CD14-positive monocyte (primary cell): ENCODE results near the gene ZNF608. TPM values are rescaled to one million over a fixed set of nuclear protein-coding genes. Genes with fewer than 3 reads are reported as not detected.
A peak's percentile ranks its signal among the peaks of the same experiment; 100 is the strongest.

Experiments used
- DNase-seq, 3 donors: peaks; one replicate each; pipeline ENCODE4 v3.0.0-alpha.2; 2011 to 2022
- H2AFZ ChIP-seq: 2 replicates; pipeline ENCODE4 v1.6.0; 2012; ENCODE audit warnings: mild to moderate bottlenecking, low read depth, low read length, inconsistent platforms; ENCODE audit not compliant: insufficient read depth, poor library complexity, severe bottlenecking
- H3K27ac ChIP-seq, 2 donors: 1 replicate in 1 of 2; 2 replicates in 1 of 2; pipeline ENCODE4 v1.5.1; 2012 to 2013; ENCODE audit warnings: low read length in 2 of 2, control low read depth in 1 of 2, inconsistent platforms in 1 of 2, low read depth in 1 of 2, mild to moderate bottlenecking in 1 of 2
- H3K27me3 ChIP-seq, 2 donors: one replicate each; pipeline versions ENCODE4 v1.6.0 to v1.6.1; 2011 to 2013; ENCODE audit warnings: low read length in 2 of 2; ENCODE audit not compliant: control insufficient read depth in 2 of 2, insufficient read depth in 2 of 2
- H3K36me3 ChIP-seq, 2 donors: replicated peaks in 1 of 2; 1 replicate in 1 of 2; 2 replicates in 1 of 2; pipeline versions ENCODE4 v1.5.1 to v1.6.1; 2012 to 2013; ENCODE audit warnings: low read length in 2 of 2, control low read depth in 1 of 2, inconsistent platforms in 1 of 2, mild to moderate bottlenecking in 1 of 2; ENCODE audit not compliant: insufficient read depth in 2 of 2, control insufficient read depth in 1 of 2
- H3K4me1 ChIP-seq, 2 donors: 1 replicate in 1 of 2; 2 replicates in 1 of 2; pipeline versions ENCODE4 v1.5.1 to v1.6.1; 2012 to 2013; ENCODE audit warnings: low read length in 2 of 2, control low read depth in 1 of 2, inconsistent platforms in 1 of 2, mild to moderate bottlenecking in 1 of 2, moderate library complexity in 1 of 2; ENCODE audit not compliant: insufficient read depth in 2 of 2, control insufficient read depth in 1 of 2
- H3K4me2 ChIP-seq: replicated peaks from 2 replicates; pipeline ENCODE3; 2012; ENCODE audit warnings: low read length, moderate library complexity, mild to moderate bottlenecking; ENCODE audit not compliant: poor library complexity, severe bottlenecking; ENCODE audit errors: extremely low read depth
- H3K4me3 ChIP-seq, 3 experiments: fragments of 200-600 bp in 1 of 3; sonication (generic) in 1 of 3; replicated peaks in 1 of 3; 1 replicate in 2 of 3; 2 replicates in 1 of 3; pipeline ENCODE4 v1.5.1; 2011 to 2013; ENCODE audit warnings: low read length in 3 of 3, mild to moderate bottlenecking in 3 of 3, control low read depth in 2 of 3, low read depth in 2 of 3, inconsistent platforms in 1 of 3, moderate library complexity in 1 of 3
- H3K79me2 ChIP-seq: 2 replicates; pipeline ENCODE4 v1.6.0; 2012; ENCODE audit warnings: mild to moderate bottlenecking, control low read depth, inconsistent platforms, low read length, moderate library complexity; ENCODE audit not compliant: insufficient read depth
- H3K9ac ChIP-seq: 2 replicates; pipeline ENCODE4 v1.6.0; 2017; ENCODE audit warnings: low read length, mild to moderate bottlenecking; ENCODE audit not compliant: insufficient read depth, poor library complexity, severe bottlenecking
- H3K9me3 ChIP-seq, 2 donors: replicated peaks in 1 of 2; 1 replicate in 1 of 2; 2 replicates in 1 of 2; pipeline versions ENCODE4 v1.5.1 to v1.6.1; 2012 to 2013; ENCODE audit warnings: low read length in 2 of 2, control low read depth in 1 of 2; ENCODE audit not compliant: control insufficient read depth in 1 of 2, insufficient read depth in 1 of 2
- H4K20me1 ChIP-seq: 2 replicates; pipeline ENCODE4 v1.6.0; 2012; ENCODE audit warnings: mild to moderate bottlenecking, low read length, control low read depth, moderate library complexity; ENCODE audit not compliant: insufficient read depth
- H3K27ac Mint-ChIP-seq, 7 donors: one replicate each; pipeline ENCODE4 v1.8.0; 2020; ENCODE audit warnings: mild to moderate bottlenecking in 7 of 7, mixed read lengths in 7 of 7, moderate library complexity in 6 of 7, inconsistent platforms in 2 of 7
- H3K27me3 Mint-ChIP-seq, 3 donors: one replicate each; pipeline ENCODE4 v1.8.0; 2021 to 2022; ENCODE audit warnings: low read depth in 3 of 3, mild to moderate bottlenecking in 3 of 3, mixed read lengths in 3 of 3, moderate library complexity in 3 of 3, inconsistent platforms in 1 of 3
- H3K36me3 Mint-ChIP-seq, 2 donors: one replicate each; pipeline ENCODE4 v1.8.0; 2020; ENCODE audit warnings: mixed read lengths in 2 of 2, inconsistent platforms in 1 of 2, mild to moderate bottlenecking in 1 of 2
- H3K4me1 Mint-ChIP-seq: one replicate; pipeline ENCODE4 v1.8.0; 2020; ENCODE audit warnings: mild to moderate bottlenecking, mixed read lengths
- H3K4me3 Mint-ChIP-seq, 2 donors: one replicate each; pipeline ENCODE4 v1.8.0; 2020; ENCODE audit warnings: mild to moderate bottlenecking in 2 of 2, mixed read lengths in 2 of 2, moderate library complexity in 1 of 2
- H3K9me3 Mint-ChIP-seq, 7 donors: one replicate each; pipeline ENCODE4 v1.8.0; 2020 to 2022; ENCODE audit warnings: mixed read lengths in 7 of 7, mild to moderate bottlenecking in 6 of 7, moderate library complexity in 6 of 7, inconsistent platforms in 2 of 7
- WGBS: methylation state at CpG from one replicate; pipeline ENCODE4 v1.1.5; 2013; ENCODE audit warnings: missing lambda C conversion rate; ENCODE audit not compliant: insufficient coverage; 5-methylcytosine and 5-hydroxymethylcytosine counted together
- intact Hi-C, 2 donors: fragments of 100-400 bp; cut with micrococcal nuclease; formaldehyde crosslinking; loops; one replicate each; pipeline versions ENCODE4 v1.15.0 to v1.15.1; 2023
- polyA plus RNA-seq, 3 donors: library from polyadenylated mRNA; depleted of rRNA in 1 of 3; unstranded in 2 of 3; stranded (reverse) in 1 of 3; fragments of 300-500 nt in 2 of 3; fragments of >200 nt in 1 of 3; fragmentation: Illumina TruSeq in 2 of 3; gene quantifications; 1 replicate in 2 of 3; 2 replicates in 1 of 3; pipeline ENCODE4 v1.2.3, GENCODE V29; 2012 to 2021
- TF ChIP-seq, protein P1 (sequence below): fragments of 200-600 bp; IDR thresholded peaks from one replicate; pipeline ENCODE4 v1.8.0; 2022; ENCODE audit warnings: antibody characterized with exemption, mild to moderate bottlenecking

The ZNF608 gene
- polyA plus RNA-seq, 3 donors: 0.05 TPM; not detected in 2

- H3K27ac Mint-ChIP-seq: no peak overlapping the region
- no peak overlapping the region for H3K4me2 ChIP-seq
- peaks cover 8 to 13% (median 9%) of the 10 kb centered on the region in 3 donors for H3K27me3 Mint-ChIP-seq
- WGBS: 100% methylated on average over 1 of the region's 1 CpG
- no peaks in the 10 kb centered on the region for H3K36me3 Mint-ChIP-seq
- H3K4me3 ChIP-seq: no peak overlapping the region
- no peaks in the 10 kb centered on the region for H3K36me3 ChIP-seq
- intact Hi-C loops: no loop called here
- H2AFZ ChIP-seq: no peak overlapping the region
- peaks cover 9% of the 10 kb centered on the region for H3K4me1 Mint-ChIP-seq
- no peak overlapping the region for H3K4me3 Mint-ChIP-seq
- no peak overlapping the region for H3K9ac ChIP-seq
- H3K9me3 Mint-ChIP-seq: no peaks in the 10 kb centered on the region
- no peaks in the 10 kb centered on the region for H4K20me1 ChIP-seq
- TF ChIP-seq, protein P1, sequence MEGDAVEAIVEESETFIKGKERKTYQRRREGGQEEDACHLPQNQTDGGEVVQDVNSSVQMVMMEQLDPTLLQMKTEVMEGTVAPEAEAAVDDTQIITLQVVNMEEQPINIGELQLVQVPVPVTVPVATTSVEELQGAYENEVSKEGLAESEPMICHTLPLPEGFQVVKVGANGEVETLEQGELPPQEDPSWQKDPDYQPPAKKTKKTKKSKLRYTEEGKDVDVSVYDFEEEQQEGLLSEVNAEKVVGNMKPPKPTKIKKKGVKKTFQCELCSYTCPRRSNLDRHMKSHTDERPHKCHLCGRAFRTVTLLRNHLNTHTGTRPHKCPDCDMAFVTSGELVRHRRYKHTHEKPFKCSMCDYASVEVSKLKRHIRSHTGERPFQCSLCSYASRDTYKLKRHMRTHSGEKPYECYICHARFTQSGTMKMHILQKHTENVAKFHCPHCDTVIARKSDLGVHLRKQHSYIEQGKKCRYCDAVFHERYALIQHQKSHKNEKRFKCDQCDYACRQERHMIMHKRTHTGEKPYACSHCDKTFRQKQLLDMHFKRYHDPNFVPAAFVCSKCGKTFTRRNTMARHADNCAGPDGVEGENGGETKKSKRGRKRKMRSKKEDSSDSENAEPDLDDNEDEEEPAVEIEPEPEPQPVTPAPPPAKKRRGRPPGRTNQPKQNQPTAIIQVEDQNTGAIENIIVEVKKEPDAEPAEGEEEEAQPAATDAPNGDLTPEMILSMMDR: no peak
- no peaks in the 10 kb centered on the region for H3K9me3 ChIP-seq
- no peaks in the 10 kb centered on the region for H3K79me2 ChIP-seq
- no peak overlapping the region for H3K27ac ChIP-seq
- peaks cover 3 to 9% of the 10 kb centered on the region in 2 donors for H3K4me1 ChIP-seq
- no peak for DNase-seq
- peaks cover 0 to 8% of the 10 kb centered on the region in 2 donors for H3K27me3 ChIP-seq
Observed at GRCh38 chr5:124737651-124738050, 8.8 kb downstream of the ZNF608 start.

- Histone ChIP-seq H3K9me3 (no peaks in the 10 kb centered on the region), H3K27me3 (peaks cover 0 to 6% of the 10 kb centered on the region in 2 donors), H3K4me3 (no peak overlapping the region), H2AFZ (no peak overlapping the region), H3K4me1 (peaks cover 3 to 9% of the 10 kb centered on the region in 2 donors), H3K9ac (no peak overlapping the region), H3K27ac (no peak overlapping the region), H4K20me1 (no peaks in the 10 kb centered on the region), H3K36me3 (no peaks in the 10 kb centered on the region), H3K4me2 (no peak overlapping the region), H3K79me2 (no peaks in the 10 kb centered on the region)
- intact Hi-C loops: no loop called here
- H3K36me3 Mint-ChIP-seq: no peaks in the 10 kb centered on the region
- no peak overlapping the region for H3K27ac Mint-ChIP-seq
- TF ChIP-seq, protein P1: no peak
- peak overlapping the region in 1 of 2 donors; percentile 44 for H3K4me3 Mint-ChIP-seq
- peaks cover 9% of the 10 kb centered on the region for H3K4me1 Mint-ChIP-seq
- peaks cover 8 to 13% (median 9%) of the 10 kb centered on the region in 3 donors for H3K27me3 Mint-ChIP-seq
- WGBS: 100% methylated on average over 1 of the region's 3 CpGs
- H3K9me3 Mint-ChIP-seq: no peaks in the 10 kb centered on the region
- DNase-seq: no peak
Observed at GRCh38 chr5:124736805-124737188, 9.6 kb downstream of the ZNF608 start.
